Measurements from ENCODE around the gene FLNB.

Gene FLNB

GRCh38 chr3:58206406-58207011 is 198.3 kb downstream of the FLNB start:
- Histone ChIP-seq H3K9ac (ENCODE audit: low read length) (no peak overlapping the region), H4K20me1 (ENCODE audit: insufficient read depth, low read length) (no peaks in the 10 kb centered on the region), H2AFZ (ENCODE audit: low read length) (no peak overlapping the region), H3K27me3 (replicated peaks; ENCODE audit: insufficient read depth, low read length) (no peaks in the 10 kb centered on the region), H3K4me1 (ENCODE audit: low read length) (no peaks in the 10 kb centered on the region), H3K9me3 (replicated peaks; ENCODE audit: insufficient read depth, low read length) (no peaks in the 10 kb centered on the region), H3K79me2 (ENCODE audit: low read length) (no peaks in the 10 kb centered on the region), H3K4me2 (ENCODE audit: low read depth, low read length) (no peak overlapping the region), H3K36me3 (replicated peaks; ENCODE audit: insufficient read depth, low read length) (no peaks in the 10 kb centered on the region), H3F3A (ENCODE audit: insufficient read depth, low read length) (no peaks in the 10 kb centered on the region), H3K4me3 (ENCODE audit: low read length) (no peak overlapping the region), H3K27ac (ENCODE audit: low read length) (no peak overlapping the region), H3K9me2 (replicated peaks; ENCODE audit: insufficient read depth, low read length) (no peaks in the 10 kb centered on the region)
- no peak for TF ChIP-seq EZH2 (optimal IDR thresholded peaks at IDR 0.05; ENCODE audit: low read depth, low read length)
- TF ChIP-seq EZH2phosphoT487 (IDR thresholded peaks at IDR 0.05; ENCODE audit: low read length) = no peak
- TF ChIP-seq CTCF (IDR thresholded peaks at IDR 0.05; ENCODE audit: low read length) = no peak
- DNase-seq = no peak

GRCh38 chr3:58207954-58208353 is 199.7 kb downstream of the FLNB start:
- H3K9me3 ChIP-seq (replicated peaks; ENCODE audit: insufficient read depth, low read length) = no peaks in the 10 kb centered on the region
- H3K27me3 ChIP-seq (replicated peaks; ENCODE audit: insufficient read depth, low read length) = no peaks in the 10 kb centered on the region
- H3K4me3 ChIP-seq (ENCODE audit: low read length) = no peak overlapping the region
- no peaks in the 10 kb centered on the region for H3K4me1 ChIP-seq (ENCODE audit: low read length)
- H4K20me1 ChIP-seq (ENCODE audit: insufficient read depth, low read length) = no peaks in the 10 kb centered on the region
- H3K36me3 ChIP-seq (replicated peaks; ENCODE audit: insufficient read depth, low read length) = no peaks in the 10 kb centered on the region
- no peaks in the 10 kb centered on the region for H3K9me2 ChIP-seq (replicated peaks; ENCODE audit: insufficient read depth, low read length)
- TF ChIP-seq CTCF (IDR thresholded peaks at IDR 0.05; ENCODE audit: low read length) = no peak
- no peak for TF ChIP-seq EZH2phosphoT487 (IDR thresholded peaks at IDR 0.05; ENCODE audit: low read length)
- TF ChIP-seq EZH2 (optimal IDR thresholded peaks at IDR 0.05; ENCODE audit: low read depth, low read length) = no peak
- H2AFZ ChIP-seq (ENCODE audit: low read length) = no peak overlapping the region
- no peaks in the 10 kb centered on the region for H3F3A ChIP-seq (ENCODE audit: insufficient read depth, low read length)
- no peak overlapping the region for H3K9ac ChIP-seq (ENCODE audit: low read length)
- no peak for DNase-seq
- H3K79me2 ChIP-seq (ENCODE audit: low read length) = no peaks in the 10 kb centered on the region
- no peak overlapping the region for H3K4me2 ChIP-seq (ENCODE audit: low read depth, low read length)
- no peak overlapping the region for H3K27ac ChIP-seq (ENCODE audit: low read length)

DNA sequence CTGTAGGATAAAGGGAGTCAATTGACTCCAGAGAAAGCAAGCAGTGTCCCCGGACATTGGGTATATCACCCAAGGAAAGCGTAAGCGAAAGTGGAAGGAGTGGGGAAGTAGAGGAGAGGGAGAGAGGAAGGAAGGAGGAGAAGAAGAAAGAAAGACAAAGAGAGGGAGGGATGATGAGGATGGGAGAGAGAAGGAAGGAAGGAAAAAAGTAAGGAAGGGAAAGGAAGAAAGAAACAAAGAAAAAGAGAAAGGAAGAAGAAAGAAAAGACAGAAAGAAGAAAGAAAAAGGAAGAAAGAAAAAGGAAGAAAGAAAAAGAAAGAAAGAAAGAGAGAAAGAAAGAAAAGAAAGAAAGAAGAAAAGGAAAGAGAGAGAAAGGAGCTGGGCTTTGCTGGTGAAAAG is 201.7 kb downstream of the FLNB start:
- Histone ChIP-seq H3K9ac (ENCODE audit: low read length) (no peak overlapping the region), H3K4me1 (ENCODE audit: low read length) (peaks cover 10% of the 10 kb centered on the region), H3K79me2 (ENCODE audit: low read length) (no peaks in the 10 kb centered on the region), H3K27me3 (replicated peaks; ENCODE audit: insufficient read depth, low read length) (no peaks in the 10 kb centered on the region), H3K9me3 (replicated peaks; ENCODE audit: insufficient read depth, low read length) (no peaks in the 10 kb centered on the region), H3K4me3 (ENCODE audit: low read length) (no peak overlapping the region), H4K20me1 (ENCODE audit: insufficient read depth, low read length) (no peaks in the 10 kb centered on the region), H2AFZ (ENCODE audit: low read length) (no peak overlapping the region), H3K4me2 (ENCODE audit: low read depth, low read length) (no peak overlapping the region), H3K36me3 (replicated peaks; ENCODE audit: insufficient read depth, low read length) (no peaks in the 10 kb centered on the region), H3F3A (ENCODE audit: insufficient read depth, low read length) (peaks cover 9% of the 10 kb centered on the region), H3K9me2 (replicated peaks; ENCODE audit: insufficient read depth, low read length) (no peaks in the 10 kb centered on the region), H3K27ac (ENCODE audit: low read length) (no peak overlapping the region)
- DNase-seq = no peak
- TF ChIP-seq EZH2 (optimal IDR thresholded peaks at IDR 0.05; ENCODE audit: low read depth, low read length) (no peak), EZH2phosphoT487 (IDR thresholded peaks at IDR 0.05; ENCODE audit: low read length) (no peak), CTCF (IDR thresholded peaks at IDR 0.05; ENCODE audit: low read length) (no peak)
